NB4 (cell line): ENCODE measurements around the gene NCCRP1.

Source experiments
- DNase-seq: peaks from one replicate; pipeline ENCODE4 v3.0.0; 2010; ENCODE audit warnings: low read depth
- H3K4me3 ChIP-seq: one replicate; pipeline ENCODE4 v1.5.1; 2011; ENCODE audit warnings: mild to moderate bottlenecking, low read depth, low read length, moderate library complexity
- CTCF ChIP-seq: IDR thresholded peaks from one replicate; pipeline ENCODE4 v1.5.1; 2012; ENCODE audit warnings: low read depth, low read length
- MAX ChIP-seq: IDR thresholded peaks from 2 replicates; pipeline ENCODE4 v1.6.1; 2011; ENCODE audit warnings: low read depth, low read length
- MYC ChIP-seq: IDR thresholded peaks from 2 replicates; pipeline ENCODE4 v1.6.1; 2011; ENCODE audit warnings: low read depth, low read length
- POLR2A ChIP-seq: IDR thresholded peaks from 2 replicates; pipeline ENCODE4 v1.6.1; 2011; ENCODE audit warnings: mild to moderate bottlenecking; ENCODE audit not compliant: insufficient read length; ENCODE audit errors: extremely low read depth

Gene NCCRP1

GRCh38 chr19:39181500-39182173 is 15.1 kb upstream of the NCCRP1 start:
- H3K4me3 ChIP-seq: no peak overlapping the region
- DNase-seq: no peak
- no peak for TF ChIP-seq CTCF

- TF ChIP-seq POLR2A (no peak), CTCF (no peak), MYC (no peak), MAX (no peak)
- H3K4me3 ChIP-seq: no peak overlapping the region
- DNase-seq: no peak
These were observed 14.6 kb upstream of the NCCRP1 start for GRCh38 chr19:39182174-39182505.

- DNase-seq: no peak
- no peak overlapping the region for H3K4me3 ChIP-seq
- TF ChIP-seq MYC (no peak), CTCF (no peak), POLR2A (no peak), MAX (no peak)
These were observed 13.7 kb upstream of the NCCRP1 start for GRCh38 chr19:39183104-39183503.

GRCh38 chr19:39186391-39186790 is 10.4 kb upstream of the NCCRP1 start:
- DNase-seq: no peak
- no peak for TF ChIP-seq POLR2A
- TF ChIP-seq CTCF: no peak
- no peak for TF ChIP-seq MAX
- H3K4me3 ChIP-seq: no peak overlapping the region

- no peak for TF ChIP-seq MYC
- no peak for TF ChIP-seq MAX
- TF ChIP-seq POLR2A: no peak
- no peak for TF ChIP-seq CTCF
These were observed 9.2 kb upstream of the NCCRP1 start for GRCh38 chr19:39187552-39187943.

GRCh38 chr19:39188960-39189359 is 7.8 kb upstream of the NCCRP1 start:
- no peak overlapping the region for H3K4me3 ChIP-seq
- no peak for TF ChIP-seq MYC
- TF ChIP-seq MAX: no peak
- no peak for TF ChIP-seq POLR2A
- no peak for TF ChIP-seq CTCF
- no peak for DNase-seq

More at GRCh38 chr19:39187552-39187943, 9.2 kb upstream of the NCCRP1 start:
- no peak for DNase-seq
- H3K4me3 ChIP-seq: no peak overlapping the region
